Kidney epithelial cell (primary cell): Measurements from ENCODE around the gene FGL2. TPM values are rescaled to one million over a fixed set of nuclear protein-coding genes. Genes with fewer than 3 reads are reported as not detected.
"Not testable (repeated sequence)": the region's sequence is repeated elsewhere in the genome, so short reads cannot be mapped to it uniquely, and the experiment has no call there.

ENCODE experiments used
- DNase-seq: peaks from one replicate; pipeline ENCODE4 v3.0.0-alpha.2; 2010; ENCODE audit warnings: low read depth
- H3K27me3 ChIP-seq: 2 replicates; pipeline ENCODE4 v1.6.0; 2011; ENCODE audit warnings: low read length; ENCODE audit not compliant: control insufficient read depth, insufficient read depth
- H3K36me3 ChIP-seq: 2 replicates; pipeline ENCODE4 v1.5.1; 2011; ENCODE audit warnings: low read length; ENCODE audit not compliant: control insufficient read depth, insufficient read depth
- H3K4me3 ChIP-seq: 2 replicates; pipeline ENCODE4 v1.5.1; 2011; ENCODE audit warnings: low read depth, mild to moderate bottlenecking, control low read depth, low read length
- CTCF ChIP-seq: IDR thresholded peaks from 2 replicates; pipeline ENCODE4 v1.5.1; 2011; ENCODE audit warnings: mild to moderate bottlenecking, moderate library complexity, low read length, control low read depth, inconsistent platforms; ENCODE audit not compliant: insufficient read depth, poor library complexity, severe bottlenecking
- total RNA-seq: library from RNA; depleted of rRNA; stranded (reverse); fragments of >200 nt; gene quantifications from 2 replicates; pipeline ENCODE4 v1.2.3, GENCODE V29; 2015

FGL2 gene
- total RNA-seq, 1 donor from 2014 or later = 0.13 TPM

GRCh38 chr7:77232467-77232866 is 32.8 kb upstream of the FGL2 start:
- no peak for TF ChIP-seq CTCF

GRCh38 chr7:77228795-77229194 is 29.2 kb upstream of the FGL2 start:
- H3K27me3 ChIP-seq, H3K4me3 ChIP-seq, DNase-seq, H3K36me3 ChIP-seq: not testable (repeated sequence)

More at GRCh38 chr7:77232467-77232866, 32.8 kb upstream of the FGL2 start:
- no peak for DNase-seq
- no peaks in the 10 kb centered on the region for H3K27me3 ChIP-seq
- H3K4me3 ChIP-seq = no peak overlapping the region
- H3K36me3 ChIP-seq = no peaks in the 10 kb centered on the region

- no peak for TF ChIP-seq CTCF
- H3K36me3 ChIP-seq = no peaks in the 10 kb centered on the region
- no peaks in the 10 kb centered on the region for H3K27me3 ChIP-seq
- H3K4me3 ChIP-seq = no peak overlapping the region
- DNase-seq = no peak
Measured at GRCh38 chr7:77226357-77226839, 26.8 kb upstream of the FGL2 start.

GRCh38 chr7:77223261-77223660 is 23.6 kb upstream of the FGL2 start:
- no peak for TF ChIP-seq CTCF
- no peak overlapping the region for H3K4me3 ChIP-seq
- no peaks in the 10 kb centered on the region for H3K27me3 ChIP-seq
- H3K36me3 ChIP-seq = no peaks in the 10 kb centered on the region
- DNase-seq = no peak

GRCh38 chr7:77222819-77223218 is 23.2 kb upstream of the FGL2 start:
- TF ChIP-seq CTCF = no peak
- Histone ChIP-seq H3K27me3 (no peaks in the 10 kb centered on the region), H3K36me3 (no peaks in the 10 kb centered on the region), H3K4me3 (no peak overlapping the region)
- DNase-seq = no peak

- no peaks in the 10 kb centered on the region for H3K27me3 ChIP-seq
- no peak for DNase-seq
- no peaks in the 10 kb centered on the region for H3K36me3 ChIP-seq
- no peak overlapping the region for H3K4me3 ChIP-seq
- no peak for TF ChIP-seq CTCF
Measured at GRCh38 chr7:77222065-77222464, 22.4 kb upstream of the FGL2 start.

- H3K27me3 ChIP-seq, H3K4me3 ChIP-seq, DNase-seq, H3K36me3 ChIP-seq: not testable (repeated sequence)
Measured at GRCh38 chr7:77219701-77220331, 20.2 kb upstream of the FGL2 start.
